ENCODE data around the gene EIF4G3.

- TF ChIP-seq EP300 (IDR thresholded peaks at IDR 0.05; ENCODE audit: borderline replicate concordance): no peak
- TF ChIP-seq FOXM1 (IDR thresholded peaks at IDR 0.05; ENCODE audit: borderline replicate concordance, low read depth): no peak
- no peak for TF ChIP-seq EGR1 (IDR thresholded peaks at IDR 0.05)
- TF ChIP-seq, protein P1, sequence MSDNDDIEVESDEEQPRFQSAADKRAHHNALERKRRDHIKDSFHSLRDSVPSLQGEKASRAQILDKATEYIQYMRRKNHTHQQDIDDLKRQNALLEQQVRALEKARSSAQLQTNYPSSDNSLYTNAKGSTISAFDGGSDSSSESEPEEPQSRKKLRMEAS (IDR thresholded peaks at IDR 0.05): no peak
- no peak for TF ChIP-seq CREB1 (IDR thresholded peaks at IDR 0.05; ENCODE audit: low read depth)
- TF ChIP-seq NFIC (IDR thresholded peaks at IDR 0.05): no peak
Observed at GRCh38 chr1:21090463-21090862, 86.2 kb downstream of the EIF4G3 start.
